SH-SY5Y (cell line): ENCODE data around the gene P3H4.

ENCODE experiments used
- GATA2 ChIP-seq: IDR thresholded peaks from 2 replicates; pipeline ENCODE4 v1.6.1; 2011; ENCODE audit warnings: mild to moderate bottlenecking, low read depth, low read length
- GATA3 ChIP-seq: IDR thresholded peaks from 2 replicates; pipeline ENCODE4 v1.6.1; 2011; ENCODE audit warnings: low read depth, mild to moderate bottlenecking, low read length, moderate library complexity

DNA sequence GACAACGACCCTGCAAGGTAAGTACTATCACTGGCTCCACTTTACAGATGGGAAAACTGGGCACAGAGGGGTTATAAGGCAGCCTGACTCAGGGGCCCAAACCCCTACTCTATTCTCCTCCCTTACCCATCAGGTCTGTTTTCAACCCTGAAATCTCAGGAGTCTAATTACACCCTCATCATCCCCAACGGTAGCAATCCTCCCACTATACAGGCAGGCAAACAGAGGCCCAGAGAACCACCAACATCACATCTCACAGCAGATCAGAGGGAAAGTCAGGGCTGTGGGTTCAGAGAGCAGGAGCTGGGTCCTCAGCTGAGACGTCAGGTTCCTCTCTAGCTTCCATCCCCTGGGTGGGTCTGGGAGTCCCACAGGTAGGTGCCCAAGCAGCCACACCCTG lies 41.8 kb downstream of the P3H4 start:
- no peak for TF ChIP-seq GATA3
- TF ChIP-seq GATA2: no peak
